MV-4-11 (cell line): Measurements from ENCODE around the gene ZNF230.
A peak's percentile ranks its signal among the peaks of the same experiment; 100 is the strongest.

Experiments
- DNase-seq: peaks from one replicate; lab custom pipeline; 2025; lab: John Stamatoyannopoulos, UW

ZNF230 gene

DNA sequence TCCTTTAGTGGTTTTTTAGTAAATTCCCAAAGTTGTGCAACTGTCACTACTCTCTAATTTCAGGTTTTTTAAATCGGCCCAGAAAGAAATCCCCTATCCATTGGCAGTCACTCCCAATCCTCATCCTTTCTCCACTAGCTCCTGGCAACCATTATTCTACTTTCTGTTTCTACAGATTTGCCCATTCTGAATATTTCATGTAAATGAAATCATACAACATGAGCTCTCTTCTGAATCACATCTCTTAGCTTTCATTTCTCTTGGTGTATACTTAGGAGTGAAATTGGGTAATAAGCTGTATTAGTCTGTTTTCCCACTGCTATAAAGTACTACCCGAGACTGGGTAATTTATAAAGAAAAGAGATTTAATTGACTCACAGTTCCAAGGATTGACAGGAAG, 39.4 kb downstream of the ZNF230 start:
- no peak for DNase-seq

DNA sequence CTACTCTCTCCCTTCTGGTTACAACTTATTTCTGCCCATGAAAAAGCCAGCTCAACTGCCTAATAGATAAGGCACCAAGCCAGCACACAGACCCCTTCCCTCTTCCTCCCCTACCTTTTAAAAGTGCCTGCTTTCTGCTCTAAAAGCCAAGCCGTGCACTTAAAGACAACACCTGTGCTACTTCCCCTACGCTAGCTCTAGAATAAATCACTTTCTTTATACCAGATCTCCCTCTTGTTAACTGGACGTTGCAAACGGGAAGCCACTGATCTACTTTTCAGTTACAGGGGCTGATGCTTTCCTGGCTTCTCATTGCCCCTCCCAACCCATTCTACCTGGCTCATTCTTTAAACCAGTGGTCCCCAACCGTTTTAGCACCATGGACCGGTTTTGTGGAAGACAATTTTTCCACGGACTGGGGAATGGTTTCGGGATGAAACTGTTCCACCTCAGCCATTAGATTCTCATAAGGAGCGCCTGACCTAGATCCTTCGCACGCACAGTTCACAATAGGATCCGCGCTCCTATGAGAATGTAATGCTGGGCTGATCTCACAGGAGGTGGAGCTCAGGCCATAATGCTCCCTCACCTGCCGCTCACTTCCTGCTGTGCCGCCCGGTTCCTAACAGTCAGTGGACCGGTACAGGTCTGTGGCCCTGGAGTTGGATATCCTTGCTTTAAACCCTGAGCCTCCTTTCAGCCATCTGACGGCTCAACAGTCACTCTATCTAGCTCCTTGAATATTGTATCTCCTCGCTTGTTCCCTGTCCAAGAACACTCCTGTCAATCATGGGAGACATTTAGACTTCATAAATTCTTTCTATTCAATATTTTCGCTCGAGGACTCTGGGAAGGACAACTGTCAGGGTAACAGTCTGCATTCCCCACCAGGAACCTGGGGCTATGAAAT, 48.2 kb downstream of the ZNF230 start:
- DNase-seq: no peak

GRCh38 chr19:44051650-44052402, 49.1 kb downstream of the ZNF230 start, which contains the start of gene ZNF223:
ZNF223 (plus strand) TSS chr19:44052036; CDS start chr19:44055177, 3,141 bp downstream.
- DNase-seq: peak; percentile 92

DNA sequence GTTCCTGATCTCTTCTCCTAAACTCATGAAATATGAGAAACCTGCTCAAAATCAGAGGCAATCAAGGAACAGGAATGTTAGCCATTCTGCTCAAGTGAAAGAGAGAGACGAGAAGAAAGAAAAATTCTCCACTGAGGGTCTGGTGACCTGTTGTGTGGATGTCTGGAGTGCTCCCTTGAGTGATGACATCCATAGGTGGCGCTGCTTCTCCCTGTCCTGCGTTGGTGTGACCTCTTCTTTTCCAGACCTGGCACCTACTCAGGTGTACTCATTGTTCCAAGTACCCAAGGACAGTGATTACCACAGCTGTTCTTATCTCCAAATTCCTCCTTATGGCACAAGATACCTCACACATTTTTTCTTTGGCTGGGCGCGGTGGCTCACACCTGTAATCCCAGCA, 53.1 kb downstream of the ZNF230 start:
- no peak for DNase-seq

GRCh38 chr19:44059229-44059628, 56.5 kb downstream of the ZNF230 start:
- DNase-seq: no peak

GRCh38 chr19:44061038-44061437, 58.3 kb downstream of the ZNF230 start:
- DNase-seq: no peak
